ENCODE results near the gene MYO15B. TPM values are rescaled to one million over a fixed set of nuclear protein-coding genes. Genes with fewer than 3 reads are reported as not detected.

Gene MYO15B
- total RNA-seq, 2 experiments from 2014 or later, result 8.9 to 19.2 TPM

DNA sequence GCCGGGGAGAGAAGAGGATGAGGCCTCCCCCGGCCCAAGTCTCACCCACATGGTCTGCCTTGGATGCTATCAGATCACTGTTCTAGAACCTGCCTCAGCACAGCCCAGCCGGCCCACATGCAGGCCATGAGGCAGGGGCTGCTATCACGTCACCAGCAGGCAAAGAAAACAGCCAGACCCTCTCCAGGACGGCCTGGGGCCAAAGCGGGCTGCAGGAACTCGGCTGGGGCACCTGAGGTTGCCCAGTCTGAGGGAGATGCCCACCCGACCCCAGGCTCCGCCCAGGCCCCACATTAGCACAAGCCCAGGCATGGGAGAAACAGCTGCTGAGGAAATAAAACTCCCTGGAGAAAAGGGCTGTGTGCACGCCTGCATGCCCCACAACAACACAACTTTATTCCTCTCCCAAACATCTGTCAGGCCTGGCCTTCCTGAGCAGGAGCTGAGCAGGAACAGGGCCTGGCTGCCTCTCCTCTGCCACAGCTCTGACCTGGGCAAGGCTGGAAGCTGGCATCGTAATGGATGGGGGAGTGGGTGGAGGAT, 39.0 kb downstream of the MYO15B start:
- no peak for DNase-seq (ENCODE audit: low spot score)

DNA sequence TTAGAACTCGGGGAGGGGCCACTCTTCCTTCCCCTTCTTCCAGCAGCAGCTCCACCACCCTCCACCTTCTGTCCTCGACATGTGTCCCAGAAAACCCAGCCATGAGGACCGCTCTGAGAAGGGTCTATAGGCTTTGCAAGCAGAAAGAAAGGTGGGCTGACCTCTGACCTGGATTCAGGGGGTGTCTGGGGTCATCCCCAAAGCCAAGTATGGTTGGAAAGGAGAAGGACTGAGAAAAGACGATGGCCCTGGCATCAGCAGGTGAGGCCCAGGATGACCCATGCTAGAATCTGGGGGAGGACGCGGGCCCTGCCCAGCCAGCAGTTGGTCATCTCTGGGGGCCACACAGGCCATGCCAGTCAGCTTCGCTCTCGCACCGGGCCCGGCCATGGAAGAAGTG, 39.5 kb downstream of the MYO15B start:
- no peak overlapping the region for H2AFZ ChIP-seq (ENCODE audit: low read length)
- H3K79me2 ChIP-seq (ENCODE audit: insufficient read depth, low read depth, low read length), result no peaks in the 10 kb centered on the region
- no peaks in the 10 kb centered on the region for H3K9me3 ChIP-seq (ENCODE audit: low read length)
- POLR2A ChIA-PET, result no interaction called here
- BruUV-seq (replicated peaks), result no TSS peak
- intact Hi-C loops (cut with micrococcal nuclease; ENCODE audit: unreplicated experiment), result no loop called here
- TF ChIP-seq, protein P1, sequence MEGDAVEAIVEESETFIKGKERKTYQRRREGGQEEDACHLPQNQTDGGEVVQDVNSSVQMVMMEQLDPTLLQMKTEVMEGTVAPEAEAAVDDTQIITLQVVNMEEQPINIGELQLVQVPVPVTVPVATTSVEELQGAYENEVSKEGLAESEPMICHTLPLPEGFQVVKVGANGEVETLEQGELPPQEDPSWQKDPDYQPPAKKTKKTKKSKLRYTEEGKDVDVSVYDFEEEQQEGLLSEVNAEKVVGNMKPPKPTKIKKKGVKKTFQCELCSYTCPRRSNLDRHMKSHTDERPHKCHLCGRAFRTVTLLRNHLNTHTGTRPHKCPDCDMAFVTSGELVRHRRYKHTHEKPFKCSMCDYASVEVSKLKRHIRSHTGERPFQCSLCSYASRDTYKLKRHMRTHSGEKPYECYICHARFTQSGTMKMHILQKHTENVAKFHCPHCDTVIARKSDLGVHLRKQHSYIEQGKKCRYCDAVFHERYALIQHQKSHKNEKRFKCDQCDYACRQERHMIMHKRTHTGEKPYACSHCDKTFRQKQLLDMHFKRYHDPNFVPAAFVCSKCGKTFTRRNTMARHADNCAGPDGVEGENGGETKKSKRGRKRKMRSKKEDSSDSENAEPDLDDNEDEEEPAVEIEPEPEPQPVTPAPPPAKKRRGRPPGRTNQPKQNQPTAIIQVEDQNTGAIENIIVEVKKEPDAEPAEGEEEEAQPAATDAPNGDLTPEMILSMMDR (conservative IDR thresholded peaks at IDR 0.05; ENCODE audit: low read length), result no peak
- TF ChIP-seq EZH2phosphoT487 (IDR thresholded peaks at IDR 0.05; ENCODE audit: borderline replicate concordance, low read depth, low read length), result no peak
- no peak overlapping the region for H3K4me3 ChIP-seq (ENCODE audit: low read depth, low read length, poor library complexity, severe bottlenecking)
- no peak overlapping the region for H3K4me2 ChIP-seq (ENCODE audit: low read length)
- peaks cover 20% of the 10 kb centered on the region; the same call in 1 of the 2 replicates for H3K36me3 ChIP-seq (ENCODE audit: insufficient read depth, low read length)
- no peaks in the 10 kb centered on the region for H4K20me1 ChIP-seq (ENCODE audit: insufficient read depth, low read length)
- H3K27ac ChIP-seq (ENCODE audit: low read depth, low read length, poor library complexity, severe bottlenecking), result no peak overlapping the region
- CTCF ChIA-PET (ENCODE audit: unreplicated experiment), result interaction anchor here (0.6 kb wide), 1 partner anchor 133 kb away, joined by 3 read pairs; no protein-coding TSS in a partner anchor
- H3K9me2 ChIP-seq (ENCODE audit: insufficient read depth, low read length), result no peaks in the 10 kb centered on the region
- peaks cover 12% of the 10 kb centered on the region for H3K4me1 ChIP-seq (ENCODE audit: insufficient read depth, low read length, poor library complexity, severe bottlenecking)
- no peak for DNase-seq (ENCODE audit: low spot score)

More for the DNA sequence above, 39.0 kb downstream of the MYO15B start:
- TF ChIP-seq, protein P1 (conservative IDR thresholded peaks at IDR 0.05; ENCODE audit: low read length), result no peak
- no peak for TF ChIP-seq EZH2phosphoT487 (IDR thresholded peaks at IDR 0.05; ENCODE audit: borderline replicate concordance, low read depth, low read length)
- H3K9me3 ChIP-seq (ENCODE audit: low read length), result no peaks in the 10 kb centered on the region
- H3K36me3 ChIP-seq (ENCODE audit: insufficient read depth, low read length), result peaks cover 16% of the 10 kb centered on the region; the same call in 1 of the 2 replicates
- H2AFZ ChIP-seq (ENCODE audit: low read length), result no peak overlapping the region
- BruUV-seq (replicated peaks), result no TSS peak
- ChIA-PET POLR2A (no interaction called here), CTCF (ENCODE audit: unreplicated experiment) (interaction anchor here (0.6 kb wide), 1 partner anchor 133 kb away, joined by 3 read pairs; no protein-coding TSS in a partner anchor)
- intact Hi-C loops (cut with micrococcal nuclease; ENCODE audit: unreplicated experiment), result no loop called here
- H3K79me2 ChIP-seq (ENCODE audit: insufficient read depth, low read depth, low read length), result no peaks in the 10 kb centered on the region
- H3K9me2 ChIP-seq (ENCODE audit: insufficient read depth, low read length), result no peaks in the 10 kb centered on the region
- H3K4me2 ChIP-seq (ENCODE audit: low read length), result no peak overlapping the region
- no peak overlapping the region for H3K4me3 ChIP-seq (ENCODE audit: low read depth, low read length, poor library complexity, severe bottlenecking)
- H4K20me1 ChIP-seq (ENCODE audit: insufficient read depth, low read length), result no peaks in the 10 kb centered on the region
- H3K4me1 ChIP-seq (ENCODE audit: insufficient read depth, low read length, poor library complexity, severe bottlenecking), result peaks cover 12% of the 10 kb centered on the region
- H3K27ac ChIP-seq (ENCODE audit: low read depth, low read length, poor library complexity, severe bottlenecking), result no peak overlapping the region

DNA sequence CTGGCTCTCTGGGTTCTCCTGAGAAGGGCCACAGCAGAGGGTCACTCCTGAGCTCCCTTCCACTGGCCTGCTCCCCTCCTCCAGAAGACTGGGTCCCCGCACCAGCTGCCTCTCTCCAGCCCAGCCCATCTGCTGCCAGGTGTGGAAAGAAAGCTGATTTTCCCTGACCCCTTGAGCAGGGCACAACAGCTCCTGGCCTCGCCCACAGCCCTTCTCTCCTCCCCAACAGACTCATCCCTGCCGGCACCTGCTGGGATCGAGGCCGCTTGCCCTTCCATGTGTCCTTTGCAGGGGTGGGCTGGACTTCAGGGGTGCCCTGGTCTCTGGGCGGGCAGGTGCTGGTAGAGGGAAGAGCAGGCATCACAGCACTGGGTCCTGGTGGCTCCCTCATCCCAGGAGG, 40.8 kb downstream of the MYO15B start:
- BruUV-seq (replicated peaks), result no TSS peak
- intact Hi-C loops (cut with micrococcal nuclease; ENCODE audit: unreplicated experiment), result no loop called here
- no peaks in the 10 kb centered on the region for H3K9me2 ChIP-seq (ENCODE audit: insufficient read depth, low read length)
- ChIA-PET CTCF (ENCODE audit: unreplicated experiment) (interaction anchor here (0.7 kb wide), 1 partner anchor 119 kb away, joined by 3 read pairs; no protein-coding TSS in a partner anchor), POLR2A (no interaction called here)
- no peak for DNase-seq (ENCODE audit: low spot score)
- no peak overlapping the region for H3K4me3 ChIP-seq (ENCODE audit: low read depth, low read length, poor library complexity, severe bottlenecking)
- H3K4me1 ChIP-seq (ENCODE audit: insufficient read depth, low read length, poor library complexity, severe bottlenecking), result peaks cover 24% of the 10 kb centered on the region
- H3K79me2 ChIP-seq (ENCODE audit: insufficient read depth, low read depth, low read length), result no peaks in the 10 kb centered on the region
- H3K9me3 ChIP-seq (ENCODE audit: low read length), result no peaks in the 10 kb centered on the region
- H4K20me1 ChIP-seq (ENCODE audit: insufficient read depth, low read length), result no peaks in the 10 kb centered on the region
- H3K4me2 ChIP-seq (ENCODE audit: low read length), result no peak overlapping the region
- H3K36me3 ChIP-seq (ENCODE audit: insufficient read depth, low read length), result peaks cover 22% of the 10 kb centered on the region; the same call in 1 of the 2 replicates
- H3K27ac ChIP-seq (ENCODE audit: low read depth, low read length, poor library complexity, severe bottlenecking), result no peak overlapping the region
- no peak overlapping the region for H2AFZ ChIP-seq (ENCODE audit: low read length)
- TF ChIP-seq, protein P1 (conservative IDR thresholded peaks at IDR 0.05; ENCODE audit: low read length), result no peak
- no peak for TF ChIP-seq EZH2phosphoT487 (IDR thresholded peaks at IDR 0.05; ENCODE audit: borderline replicate concordance, low read depth, low read length)

Measured in OCI-LY7 (cell line).